Mucosa of descending colon (tissue), 3 donors: ENCODE data around the gene TRIM5. TPM values are rescaled to one million over a fixed set of nuclear protein-coding genes. Genes with fewer than 3 reads are reported as not detected.
"Not testable (repeated sequence)": the region's sequence is repeated elsewhere in the genome, so short reads cannot be mapped to it uniquely, and the experiment has no call there.

Experiments
- ATAC-seq: fragments of 200-7000 bp; cut with Tn5 transposase; one replicate; pipeline ENCODE4 v1.9.1; 2020; ENCODE audit warnings: mild to moderate bottlenecking, moderate library complexity
- DNase-seq, 3 donors: peaks; one replicate each; pipeline ENCODE4 v3.0.0-alpha.2; 2020
- H3K36me3 ChIP-seq: fragments of 200-600 bp; one replicate; pipeline ENCODE4 v1.8.0; 2021; ENCODE audit warnings: low read depth, mild to moderate bottlenecking
- H3K4me1 ChIP-seq: fragments of 200-600 bp; one replicate; pipeline ENCODE4 v1.8.0; 2021; ENCODE audit warnings: low read depth, mild to moderate bottlenecking
- H3K4me3 ChIP-seq: fragments of 200-600 bp; one replicate; pipeline ENCODE4 v1.8.0; 2021; ENCODE audit warnings: mild to moderate bottlenecking
- H3K9me3 ChIP-seq: fragments of 200-600 bp; one replicate; pipeline ENCODE4 v1.8.0; 2021; ENCODE audit warnings: mild to moderate bottlenecking
- intact Hi-C, 2 donors: fragments of 100-400 bp; cut with DNase I in 1 of 2; cut with micrococcal nuclease in 1 of 2; formaldehyde crosslinking; loops; one replicate each; pipeline versions ENCODE4 v1.11.0 to v1.11.1; 2022; cut with DNase I, micrococcal nuclease
- total RNA-seq, 3 donors: library from RNA; stranded (reverse); fragmentation: NEBNext Ultra II Directional in 2 of 3; extraction: Animal tissue kit (Norgen Biotek cat#: 25700) in 2 of 3; gene quantifications; one replicate each; pipeline versions ENCODE4 v1.2.1 to v1.2.4, GENCODE V29; 2021 to 2023
- TF ChIP-seq, protein P1 (sequence below): fragments of 200-600 bp; IDR thresholded peaks from one replicate; pipeline ENCODE4 v1.8.0; 2022; ENCODE audit warnings: antibody characterized with exemption, mild to moderate bottlenecking
- donor health status: DM: no; HTN: no; CAD: no; lungs with moderate emphysema.
- donor health status: DM: no; HTN: no; CAD: no.
- donor health status: DM: no; HTN: yes; CAD: no.

The TRIM5 gene
- total RNA-seq, 3 donors from 2014 or later: 19.6 to 24.6 (median 21.5) TPM

DNA sequence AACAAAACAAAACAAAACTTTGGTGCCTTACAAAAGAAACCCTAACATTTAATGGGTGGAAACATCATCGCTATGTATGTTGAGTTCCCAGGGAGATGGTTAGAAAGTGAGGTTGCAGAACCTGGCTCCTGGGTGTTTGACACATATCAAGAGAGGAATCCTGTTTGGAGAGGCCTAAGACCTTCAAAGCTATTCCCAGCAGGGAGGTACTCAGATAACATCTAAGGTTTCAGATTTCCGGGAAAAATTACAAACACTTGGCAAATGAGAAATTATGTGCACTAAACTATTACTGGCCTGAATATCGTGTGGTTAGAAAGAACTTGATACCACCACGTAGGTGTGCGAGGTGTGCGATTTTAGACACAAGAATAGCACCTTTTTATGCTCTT lies 18.5 kb downstream of the TRIM5 start:
- Histone ChIP-seq H3K9me3 (no peaks in the 10 kb centered on the region), H3K36me3 (no peaks in the 10 kb centered on the region), H3K4me3 (no peak overlapping the region), H3K4me1 (no peaks in the 10 kb centered on the region)
- no peak for ATAC-seq
- TF ChIP-seq, protein P1, sequence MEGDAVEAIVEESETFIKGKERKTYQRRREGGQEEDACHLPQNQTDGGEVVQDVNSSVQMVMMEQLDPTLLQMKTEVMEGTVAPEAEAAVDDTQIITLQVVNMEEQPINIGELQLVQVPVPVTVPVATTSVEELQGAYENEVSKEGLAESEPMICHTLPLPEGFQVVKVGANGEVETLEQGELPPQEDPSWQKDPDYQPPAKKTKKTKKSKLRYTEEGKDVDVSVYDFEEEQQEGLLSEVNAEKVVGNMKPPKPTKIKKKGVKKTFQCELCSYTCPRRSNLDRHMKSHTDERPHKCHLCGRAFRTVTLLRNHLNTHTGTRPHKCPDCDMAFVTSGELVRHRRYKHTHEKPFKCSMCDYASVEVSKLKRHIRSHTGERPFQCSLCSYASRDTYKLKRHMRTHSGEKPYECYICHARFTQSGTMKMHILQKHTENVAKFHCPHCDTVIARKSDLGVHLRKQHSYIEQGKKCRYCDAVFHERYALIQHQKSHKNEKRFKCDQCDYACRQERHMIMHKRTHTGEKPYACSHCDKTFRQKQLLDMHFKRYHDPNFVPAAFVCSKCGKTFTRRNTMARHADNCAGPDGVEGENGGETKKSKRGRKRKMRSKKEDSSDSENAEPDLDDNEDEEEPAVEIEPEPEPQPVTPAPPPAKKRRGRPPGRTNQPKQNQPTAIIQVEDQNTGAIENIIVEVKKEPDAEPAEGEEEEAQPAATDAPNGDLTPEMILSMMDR: no peak
- no peak for DNase-seq
- intact Hi-C loops: no loop called here

DNA sequence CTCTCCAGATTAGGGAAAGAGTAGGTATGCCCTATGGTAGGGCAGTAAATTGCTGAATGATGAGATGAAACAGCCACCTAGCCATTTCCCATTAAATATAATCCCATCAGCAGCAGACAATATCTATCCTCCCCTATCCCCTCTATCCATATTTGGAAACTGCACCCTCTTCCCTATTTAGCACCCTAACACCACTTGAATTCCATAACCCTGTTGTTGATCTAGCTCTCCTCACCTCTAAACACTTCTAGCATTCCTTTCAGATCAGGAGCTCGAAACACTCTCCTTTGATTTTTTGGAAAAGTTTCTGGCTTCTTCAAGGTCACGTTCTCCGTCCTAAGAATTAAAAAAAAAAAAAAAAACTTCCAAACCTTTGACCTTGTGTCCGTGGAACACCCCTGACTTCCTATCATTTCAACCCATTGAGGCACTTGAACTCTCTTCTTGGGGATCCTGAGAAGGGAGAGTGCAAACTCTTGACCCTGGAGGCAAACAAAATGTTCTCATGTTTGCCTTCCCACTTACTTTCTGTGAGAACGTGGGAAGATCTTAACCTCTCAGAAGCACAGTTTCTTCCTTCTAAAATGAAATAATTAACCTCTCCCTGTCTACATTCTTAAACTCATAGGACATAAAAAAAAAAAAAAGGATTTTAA lies 19.0 kb downstream of the TRIM5 start:
- TF ChIP-seq, protein P1: no peak
- Histone ChIP-seq H3K4me3 (no peak overlapping the region), H3K4me1 (no peaks in the 10 kb centered on the region), H3K36me3 (no peaks in the 10 kb centered on the region), H3K9me3 (no peaks in the 10 kb centered on the region)
- intact Hi-C loops: no loop called here
- no peak for DNase-seq
- no peak for ATAC-seq

GRCh38 chr11:5665051-5665570 lies 19.8 kb downstream of the TRIM5 start:
- Histone ChIP-seq H3K4me3 (no peak overlapping the region), H3K36me3 (no peaks in the 10 kb centered on the region), H3K9me3 (no peaks in the 10 kb centered on the region), H3K4me1 (no peaks in the 10 kb centered on the region)
- no peak for DNase-seq
- intact Hi-C loops: no loop called here
- ATAC-seq: no peak
- TF ChIP-seq, protein P1: no peak

- Histone ChIP-seq H3K4me1 (no peaks in the 10 kb centered on the region), H3K9me3 (no peaks in the 10 kb centered on the region), H3K36me3 (no peaks in the 10 kb centered on the region), H3K4me3 (no peak overlapping the region)
- ATAC-seq (no peak), DNase-seq (no peak)
- TF ChIP-seq, protein P1: no peak
- intact Hi-C loops: no loop called here
Observed at GRCh38 chr11:5663511-5663910, 21.4 kb downstream of the TRIM5 start.

DNA sequence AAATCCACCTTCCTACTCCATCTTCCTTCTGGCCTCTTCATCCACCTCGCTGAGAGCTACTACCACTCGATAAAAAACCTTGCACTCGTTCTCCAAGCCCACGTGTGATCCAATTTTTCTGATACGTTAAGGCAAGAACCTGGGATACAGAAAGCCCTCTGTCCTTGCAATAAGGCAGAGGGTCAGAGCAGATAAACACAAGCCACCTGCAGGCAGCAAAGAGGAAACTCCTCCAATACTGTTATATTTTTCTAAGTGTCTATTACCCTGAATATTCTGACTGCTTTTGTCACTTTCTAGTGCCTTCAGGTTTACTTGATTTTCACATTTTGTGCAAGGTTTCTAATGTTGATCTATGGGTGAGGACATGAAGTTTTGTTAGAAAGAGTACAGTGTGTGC lies 26.6 kb downstream of the TRIM5 start:
- DNase-seq (no peak), ATAC-seq (no peak)
- TF ChIP-seq, protein P1: no peak
- Histone ChIP-seq H3K36me3 (no peaks in the 10 kb centered on the region), H3K4me1 (no peaks in the 10 kb centered on the region), H3K4me3 (no peak overlapping the region), H3K9me3 (no peaks in the 10 kb centered on the region)
- intact Hi-C loops: no loop called here

GRCh38 chr11:5656956-5657355 lies 27.9 kb downstream of the TRIM5 start:
- DNase-seq, H3K9me3 ChIP-seq, H3K4me1 ChIP-seq, ATAC-seq, H3K4me3 ChIP-seq, intact Hi-C loops, H3K36me3 ChIP-seq: not testable (repeated sequence)
